Measurements from ENCODE around the gene PDE4D.

DNA sequence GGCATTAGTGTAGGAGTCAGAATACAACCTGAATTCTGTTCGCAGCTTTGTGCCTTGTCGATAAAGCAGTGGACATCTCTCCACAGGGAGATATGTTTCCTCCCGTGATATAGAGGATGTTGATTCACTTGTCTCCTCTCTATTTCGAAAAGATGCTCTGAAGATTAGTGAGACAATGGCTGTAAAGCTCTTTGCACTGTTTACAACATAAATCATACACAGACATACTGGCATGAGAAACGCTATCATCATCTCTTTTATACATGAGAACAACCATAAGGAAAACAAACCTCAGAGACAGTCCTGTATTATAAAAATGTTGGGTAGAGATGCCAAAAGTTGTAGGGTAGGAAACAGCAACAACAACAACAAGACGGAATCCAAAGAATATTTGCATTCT, 803.2 kb downstream of the PDE4D start:
- TF ChIP-seq CTBP1 (IDR thresholded peaks at IDR 0.05; ENCODE audit: borderline replicate concordance): no peak
- no peak for TF ChIP-seq SUZ12 (IDR thresholded peaks at IDR 0.05)
- no peak for TF ChIP-seq SP1 (IDR thresholded peaks at IDR 0.05)
- no peak for TF ChIP-seq L3MBTL2 (conservative IDR thresholded peaks at IDR 0.05)
- no peak for TF ChIP-seq NFRKB (IDR thresholded peaks at IDR 0.05)
- TF ChIP-seq FOXA1 (IDR thresholded peaks at IDR 0.05): no peak
- TF ChIP-seq HDGF (IDR thresholded peaks at IDR 0.05; ENCODE audit: borderline replicate concordance): no peak
- no peak for TF ChIP-seq TARDBP (IDR thresholded peaks at IDR 0.05)
- no peak for TF ChIP-seq ELF4 (IDR thresholded peaks at IDR 0.05)
- TF ChIP-seq ZNF384 (IDR thresholded peaks at IDR 0.05): no peak
- no peak for TF ChIP-seq ARNT (IDR thresholded peaks at IDR 0.05)
- TF ChIP-seq PKNOX1 (IDR thresholded peaks at IDR 0.05): peak; percentile 63
- no peak for TF ChIP-seq FOXK2 (IDR thresholded peaks at IDR 0.05)
- no peak for TF ChIP-seq FOXM1 (IDR thresholded peaks at IDR 0.05; ENCODE audit: borderline replicate concordance)

Data from HEK293T (cell line).